Measurements from ENCODE around the gene SATB2.

SATB2 gene

DNA sequence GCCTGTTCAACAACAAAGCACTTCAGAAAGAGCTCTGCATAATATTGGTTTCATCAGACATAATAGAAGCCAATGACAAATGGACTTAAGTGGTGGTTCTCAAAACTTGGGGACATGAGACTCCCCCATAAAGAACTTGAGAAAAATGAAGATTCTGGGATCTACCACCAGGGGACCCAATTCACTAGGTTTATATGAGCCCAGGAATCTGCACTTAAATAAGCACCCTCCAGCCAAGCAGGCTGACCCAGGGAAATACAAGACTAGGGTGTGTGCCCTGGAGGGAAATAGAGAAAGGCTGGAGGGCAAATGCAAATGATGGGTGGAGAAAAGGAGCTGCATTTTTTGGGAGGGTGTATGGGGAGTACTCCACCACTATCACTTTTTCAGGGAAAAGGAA is 52.5 kb downstream of the SATB2 start:
- DNase-seq (ENCODE audit: low spot score) = no peak

DNA sequence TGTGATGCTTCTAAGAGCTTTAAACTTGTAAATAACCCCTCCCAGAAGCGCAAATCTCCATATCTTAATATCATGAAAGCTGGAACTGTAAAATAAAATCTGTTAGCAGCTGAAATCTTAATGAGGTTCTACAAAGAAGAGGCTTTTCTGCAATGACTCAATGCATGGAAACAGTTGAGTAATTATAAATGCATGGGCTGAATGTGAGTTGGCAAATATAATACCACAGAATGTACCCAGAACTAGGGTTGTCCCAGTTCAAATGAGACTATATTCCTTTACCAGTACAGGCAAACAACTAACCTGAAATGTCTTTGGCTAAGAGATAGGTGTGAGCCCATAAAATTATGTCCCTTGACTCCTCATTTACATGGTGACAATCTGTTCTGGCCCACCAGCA is 52.9 kb downstream of the SATB2 start:
- DNase-seq (ENCODE audit: low spot score) = peak; percentile 12

GRCh38 chr2:199395311-199395710 is 62.4 kb downstream of the SATB2 start:
- DNase-seq (ENCODE audit: low spot score) = no peak

GRCh38 chr2:199392363-199392762 is 65.4 kb downstream of the SATB2 start:
- DNase-seq (ENCODE audit: low spot score) = no peak

DNA sequence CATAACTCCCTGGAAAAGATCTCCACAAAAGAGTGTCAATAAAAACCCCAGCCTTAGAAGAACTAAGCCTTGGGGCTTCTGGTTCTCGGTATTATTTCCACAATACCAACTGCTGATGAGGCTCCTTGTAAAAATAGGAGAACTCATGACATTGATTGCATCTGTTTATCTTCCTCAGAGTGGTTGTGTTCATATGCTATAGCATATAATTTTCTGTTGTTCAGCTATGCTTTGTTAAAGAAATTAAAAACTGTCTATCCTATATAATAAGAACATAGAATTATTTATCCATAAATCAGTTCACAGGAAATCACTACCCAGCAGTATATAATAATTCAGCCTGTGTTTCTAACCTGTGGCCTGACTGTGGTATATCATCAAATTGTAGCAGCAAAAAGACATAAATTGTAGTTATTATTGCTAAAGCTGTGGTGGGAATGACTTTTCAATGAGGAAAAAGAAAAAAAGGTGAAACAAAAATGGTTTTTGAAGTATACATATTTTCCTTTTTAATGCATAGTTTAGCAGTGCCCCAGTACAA is 68.9 kb downstream of the SATB2 start:
- no peak for DNase-seq (ENCODE audit: low spot score)

- DNase-seq (ENCODE audit: low spot score) = no peak
These were observed 73.7 kb downstream of the SATB2 start for GRCh38 chr2:199384043-199384442.

GRCh38 chr2:199383021-199383420 is 74.7 kb downstream of the SATB2 start:
- no peak for DNase-seq (ENCODE audit: low spot score)

DNA sequence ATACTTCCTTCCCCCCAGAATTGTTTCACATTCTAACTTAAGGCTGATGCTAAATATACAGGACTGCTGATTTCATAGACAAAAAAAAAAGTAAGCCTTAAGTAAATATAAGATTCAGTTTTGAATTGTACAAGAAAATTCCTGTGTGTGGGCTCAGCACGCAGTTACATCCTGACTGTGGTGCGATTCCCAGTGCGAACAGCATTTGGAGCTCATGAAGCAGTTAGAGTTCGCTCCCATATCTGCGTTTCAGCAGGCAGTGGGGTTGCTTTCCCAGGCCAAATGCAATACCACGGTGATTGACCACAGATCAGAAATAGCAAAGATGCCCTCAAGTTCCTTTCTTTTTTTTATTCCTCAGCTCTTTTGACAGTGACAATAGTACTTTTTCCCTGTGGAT is 75.6 kb downstream of the SATB2 start:
- DNase-seq (ENCODE audit: low spot score) = no peak

GRCh38 chr2:199381531-199381930 is 76.2 kb downstream of the SATB2 start:
- DNase-seq (ENCODE audit: low spot score) = no peak

GRCh38 chr2:199378948-199379650 is 78.6 kb downstream of the SATB2 start:
- peak; percentile 45 for DNase-seq (ENCODE audit: low spot score)

GRCh38 chr2:199370150-199370780 is 87.5 kb downstream of the SATB2 start:
- no peak for DNase-seq (ENCODE audit: low spot score)

GRCh38 chr2:199366406-199366805 is 91.3 kb downstream of the SATB2 start:
- DNase-seq (ENCODE audit: low spot score) = no peak

- no peak for DNase-seq (ENCODE audit: low spot score)
These were observed 93.6 kb downstream of the SATB2 start for GRCh38 chr2:199364153-199364552.

DNA sequence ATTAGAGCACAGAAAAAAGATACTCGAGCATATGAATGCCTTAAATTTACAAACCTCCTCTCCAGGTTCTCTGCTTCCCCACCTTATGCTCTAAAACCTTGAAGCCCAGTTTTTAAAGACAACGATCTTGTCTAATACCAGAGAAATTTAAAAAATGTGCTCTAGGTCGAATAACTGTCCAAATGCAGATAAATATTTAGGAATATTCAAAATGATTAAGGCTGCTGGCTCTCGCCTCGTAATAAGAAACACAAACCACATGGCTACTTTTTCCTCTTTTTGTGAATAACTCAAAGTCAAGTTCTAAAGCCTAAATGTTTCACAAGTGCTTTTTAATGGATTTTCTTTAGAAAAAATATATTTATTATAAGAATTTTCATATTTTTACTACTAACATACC is 101.3 kb downstream of the SATB2 start:
- peak; percentile 7 for DNase-seq (ENCODE audit: low spot score)

DNA sequence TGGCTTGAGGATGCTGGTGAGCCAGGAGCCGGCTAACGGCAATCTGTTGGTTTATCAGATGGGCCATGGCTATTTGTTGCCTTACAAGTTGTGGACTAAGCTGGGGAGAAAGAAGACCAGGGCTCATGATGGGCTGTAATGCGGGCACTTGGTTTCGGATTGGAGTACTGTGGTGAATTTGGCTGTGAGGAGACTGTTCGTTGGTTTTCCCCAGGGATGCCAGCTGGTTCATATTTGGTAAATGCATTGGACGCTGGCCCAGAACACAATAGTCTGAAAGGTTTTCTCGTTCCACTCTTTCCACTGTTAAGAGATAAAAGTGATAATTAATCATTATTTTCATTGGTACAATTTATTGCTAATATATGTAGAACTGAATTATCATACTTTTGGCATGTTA is 108.9 kb downstream of the SATB2 start:
- DNase-seq (ENCODE audit: low spot score) = no peak

GRCh38 chr2:199344012-199344411 is 113.7 kb downstream of the SATB2 start:
- no peak for DNase-seq (ENCODE audit: low spot score)

DNA sequence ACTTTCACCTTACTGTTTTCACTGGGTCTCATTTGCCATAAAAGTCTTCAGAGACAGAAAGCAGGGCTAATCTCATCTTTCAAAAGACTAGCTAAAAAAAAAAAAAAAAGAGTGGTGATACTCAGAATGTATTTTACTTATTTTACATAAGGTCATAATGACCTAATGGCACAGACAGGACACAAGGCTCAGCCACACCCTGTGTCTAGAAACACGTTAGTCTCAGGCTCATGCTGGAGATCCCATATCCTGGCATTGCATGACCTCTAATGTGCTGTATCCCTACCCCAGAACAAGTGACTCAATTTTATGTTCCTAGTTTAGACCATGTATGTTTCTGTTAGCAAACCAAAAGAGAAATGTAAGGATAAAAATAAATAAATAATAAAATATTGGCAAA is 115.4 kb downstream of the SATB2 start:
- DNase-seq (ENCODE audit: low spot score) = no peak

GRCh38 chr2:199341123-199341522 is 116.6 kb downstream of the SATB2 start:
- no peak for DNase-seq (ENCODE audit: low spot score)

GRCh38 chr2:199339891-199340605 is 117.7 kb downstream of the SATB2 start:
- DNase-seq (ENCODE audit: low spot score) = no peak

DNA sequence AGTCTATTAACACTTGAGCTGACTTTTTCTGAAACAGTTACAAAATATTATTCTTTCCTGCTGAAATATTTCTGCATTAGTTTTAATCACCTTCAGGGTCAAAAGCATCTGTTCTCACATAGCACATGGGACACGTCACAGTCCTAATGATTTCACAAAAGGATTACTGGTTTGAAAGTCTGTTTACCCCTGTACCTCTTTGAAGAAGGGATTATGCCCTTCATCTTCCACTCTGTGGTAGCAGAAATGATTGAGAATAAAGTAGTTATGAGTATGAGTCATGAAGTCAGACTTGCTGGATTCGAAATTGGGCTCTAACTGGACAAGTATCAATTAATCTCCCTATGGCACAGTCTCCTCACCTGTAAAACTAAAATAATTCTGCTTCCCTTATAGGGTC is 121.2 kb downstream of the SATB2 start:
- no peak for DNase-seq (ENCODE audit: low spot score)

GRCh38 chr2:199335502-199335901 is 122.2 kb downstream of the SATB2 start:
- no peak for DNase-seq (ENCODE audit: low spot score)

DNA sequence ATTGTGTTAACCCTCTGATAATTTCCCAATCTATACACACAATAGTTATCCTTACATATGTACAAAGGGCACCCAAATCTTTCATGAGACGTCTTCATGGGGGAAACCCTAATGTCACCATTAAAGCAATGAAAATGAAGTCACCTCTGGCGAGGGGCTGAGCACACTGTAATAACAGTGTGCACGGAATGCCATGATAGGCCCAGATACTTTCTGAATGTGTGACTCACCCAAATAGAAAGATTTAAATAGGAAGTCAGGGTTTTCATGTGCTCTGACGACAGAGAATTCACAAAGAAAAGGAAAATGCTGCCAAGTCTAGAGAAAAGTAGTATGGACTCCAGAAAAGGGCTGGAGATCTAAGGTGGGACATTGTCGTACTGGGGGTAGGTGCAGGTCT is 128.3 kb downstream of the SATB2 start:
- DNase-seq (ENCODE audit: low spot score) = no peak

GRCh38 chr2:199329031-199329430 is 128.7 kb downstream of the SATB2 start:
- no peak for DNase-seq (ENCODE audit: low spot score)

Measured in AG08396 (cell line).